ENCODE measurements around the gene ARHGAP15. TPM values are rescaled to one million over a fixed set of nuclear protein-coding genes. Genes with fewer than 3 reads are reported as not detected.

ARHGAP15 gene
- polyA plus RNA-seq, 1 experiment = not detected

- no peak for TF ChIP-seq CTCF (IDR thresholded peaks at IDR 0.05; ENCODE audit: insufficient read depth, low read depth, low read length)
- CTCF ChIA-PET = interaction anchor here (1.5 kb wide), 1 partner anchor 17 kb away, joined by 6 read pairs; no protein-coding TSS in a partner anchor
- no peaks in the 10 kb centered on the region for H3K27me3 ChIP-seq (ENCODE audit: control insufficient read depth, insufficient read depth, low read length)
- no peak for DNase-seq (ENCODE audit: low read depth)
- POLR2A ChIA-PET = no interaction called here
- H3K36me3 ChIP-seq (ENCODE audit: control insufficient read depth, insufficient read depth, low read length) = no peaks in the 10 kb centered on the region
- no peak overlapping the region for H3K4me3 ChIP-seq (ENCODE audit: low read depth, low read length)
Measured at GRCh38 chr2:143241403-143242088, 112.3 kb downstream of the ARHGAP15 start.

- DNase-seq (ENCODE audit: low read depth) = no peak
- CTCF ChIA-PET = interaction anchor here (2.0 kb wide), 1 partner anchor 13 kb away, joined by 7 read pairs; no protein-coding TSS in a partner anchor
- POLR2A ChIA-PET = no interaction called here
- no peak for TF ChIP-seq CTCF (IDR thresholded peaks at IDR 0.05; ENCODE audit: insufficient read depth, low read depth, low read length)
- Histone ChIP-seq H3K4me3 (ENCODE audit: low read depth, low read length) (no peak overlapping the region), H3K27me3 (ENCODE audit: control insufficient read depth, insufficient read depth, low read length) (no peaks in the 10 kb centered on the region), H3K36me3 (ENCODE audit: control insufficient read depth, insufficient read depth, low read length) (no peaks in the 10 kb centered on the region)
Measured at GRCh38 chr2:143246246-143246645, 117.0 kb downstream of the ARHGAP15 start.

- POLR2A ChIA-PET = no interaction called here
- TF ChIP-seq CTCF (IDR thresholded peaks at IDR 0.05; ENCODE audit: insufficient read depth, low read depth, low read length) = no peak
- no peak for DNase-seq (ENCODE audit: low read depth)
- no peak overlapping the region for H3K4me3 ChIP-seq (ENCODE audit: low read depth, low read length)
- H3K36me3 ChIP-seq (ENCODE audit: control insufficient read depth, insufficient read depth, low read length) = no peaks in the 10 kb centered on the region
- no peaks in the 10 kb centered on the region for H3K27me3 ChIP-seq (ENCODE audit: control insufficient read depth, insufficient read depth, low read length)
- CTCF ChIA-PET = interaction anchor here (1.2 to 2.0 kb wide), 2 partner anchors 12 to 15 kb away, joined by 3 to 7 read pairs; no protein-coding TSS in a partner anchor
Measured at GRCh38 chr2:143246815-143247744, 117.9 kb downstream of the ARHGAP15 start.

- Histone ChIP-seq H3K36me3 (ENCODE audit: control insufficient read depth, insufficient read depth, low read length) (no peaks in the 10 kb centered on the region), H3K27me3 (ENCODE audit: control insufficient read depth, insufficient read depth, low read length) (no peaks in the 10 kb centered on the region), H3K4me3 (ENCODE audit: low read depth, low read length) (no peak overlapping the region)
- TF ChIP-seq CTCF (IDR thresholded peaks at IDR 0.05; ENCODE audit: insufficient read depth, low read depth, low read length) = no peak
- ChIA-PET CTCF (interaction anchor here (1.2 kb wide), 1 partner anchor 13 kb away, joined by 3 read pairs; no protein-coding TSS in a partner anchor), POLR2A (no interaction called here)
- DNase-seq (ENCODE audit: low read depth) = no peak
Measured at GRCh38 chr2:143248631-143249030, 119.4 kb downstream of the ARHGAP15 start.

GRCh38 chr2:143251681-143252080, 122.5 kb downstream of the ARHGAP15 start:
- ChIA-PET CTCF (no interaction called here), POLR2A (no interaction called here)
- Histone ChIP-seq H3K36me3 (ENCODE audit: control insufficient read depth, insufficient read depth, low read length) (no peaks in the 10 kb centered on the region), H3K4me3 (ENCODE audit: low read depth, low read length) (no peak overlapping the region), H3K27me3 (ENCODE audit: control insufficient read depth, insufficient read depth, low read length) (no peaks in the 10 kb centered on the region)
- no peak for DNase-seq (ENCODE audit: low read depth)
- no peak for TF ChIP-seq CTCF (IDR thresholded peaks at IDR 0.05; ENCODE audit: insufficient read depth, low read depth, low read length)
